Thyroid gland (tissue), 4 donors: Measurements from ENCODE around the gene ATL2. TPM values are rescaled to one million over a fixed set of nuclear protein-coding genes. Genes with fewer than 3 reads are reported as not detected.
A peak's percentile ranks its signal among the peaks of the same experiment; 100 is the strongest.

ENCODE experiments used
- DNase-seq, 2 donors: peaks; one replicate each; pipeline ENCODE4 v3.0.0-alpha.2; 2019
- H3K27ac ChIP-seq, 3 donors: fragments of 200-600 bp; sonication (generic); 1 replicate in 2 of 3; 2 replicates in 1 of 3; pipeline ENCODE4 v1.5.1; 2016 to 2019; ENCODE audit warnings: mild to moderate bottlenecking in 1 of 3, moderate library complexity in 1 of 3
- H3K27me3 ChIP-seq: fragments of 200-600 bp; sonication (generic); one replicate; pipeline ENCODE4 v1.5.1; 2019
- H3K36me3 ChIP-seq, 2 donors: fragments of 200-600 bp; sonication (generic); one replicate each; pipeline ENCODE4 v1.5.1; 2016 to 2019
- H3K4me1 ChIP-seq, 2 donors: fragments of 200-600 bp; sonication (generic); one replicate each; pipeline ENCODE4 v1.5.1; 2017 to 2019
- H3K4me3 ChIP-seq, 3 donors: fragments of 200-600 bp; sonication (generic); replicated peaks in 1 of 3; 1 replicate in 2 of 3; 2 replicates in 1 of 3; pipeline ENCODE4 v1.5.1; 2016; ENCODE audit warnings: mild to moderate bottlenecking in 1 of 3
- H3K9me3 ChIP-seq: fragments of 200-600 bp; sonication (generic); one replicate; pipeline ENCODE4 v1.5.1; 2017
- POLR2A ChIP-seq, 2 donors: fragments of 450-650 bp; IDR thresholded peaks; one replicate each; pipeline ENCODE4 v1.6.1; 2017; ENCODE audit warnings: antibody characterized with exemption in 2 of 2, mild to moderate bottlenecking in 2 of 2, moderate library complexity in 1 of 2
- WGBS, 2 donors: methylation state at CpG; one replicate each; pipeline ENCODE4 v1.1.5; 2017; 5-methylcytosine and 5-hydroxymethylcytosine counted together
- intact Hi-C: fragments of 100-400 bp; cut with DNase I; formaldehyde crosslinking; loops from one replicate; pipeline ENCODE4 v1.15.1; 2023
- total RNA-seq, 4 donors: library from RNA; depleted of rRNA; stranded (reverse); fragments of >200 nt; gene quantifications; one replicate each; pipeline ENCODE4 v1.2.3, GENCODE V29; 2016
- TF ChIP-seq, protein P1 (sequence below), 6 experiments: fragments of 200-600 bp in 3 of 6; fragments of 450-650 bp in 3 of 6; sonication (generic) in 3 of 6; IDR thresholded peaks; one replicate each; pipeline ENCODE4 v1.5.1; 2016 to 2019; ENCODE audit warnings: antibody characterized with exemption in 6 of 6, mild to moderate bottlenecking in 2 of 6, inconsistent platforms in 1 of 6, moderate library complexity in 1 of 6

The ATL2 gene
- total RNA-seq, 4 donors from 2014 or later: 126 to 267 (median 146) TPM

DNA sequence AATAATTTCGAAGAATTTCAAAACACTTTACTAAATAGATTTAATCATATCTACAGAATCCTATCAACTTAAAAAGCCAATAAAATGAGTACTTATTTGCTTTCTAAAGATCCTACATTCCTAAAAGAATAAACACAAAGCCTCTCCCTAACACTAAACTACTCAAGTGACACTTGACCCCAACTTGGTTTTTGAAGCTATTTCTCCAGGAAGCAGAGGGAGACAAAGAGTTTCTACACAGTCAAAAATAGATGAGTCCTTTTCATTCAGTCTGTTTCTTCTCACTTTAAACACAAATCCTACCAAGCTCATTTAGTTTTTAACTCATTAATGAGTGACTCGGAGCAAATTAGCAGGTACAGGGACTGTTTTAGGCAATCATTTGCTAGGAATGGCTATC is 2.1 kb downstream of the ATL2 start:
- Histone ChIP-seq H3K4me3 (peak overlapping the region in 2 of 3 donors; percentile 84 to 91), H3K9me3 (no peaks in the 10 kb centered on the region), H3K36me3 (no peaks in the 10 kb centered on the region), H3K27me3 (no peaks in the 10 kb centered on the region), H3K27ac (peak overlapping the region; percentile 97 to 99 (median 98)), H3K4me1 (peaks cover 32 to 49% of the 10 kb centered on the region in 2 donors)
- WGBS, 2 donors: 27 to 42% methylated on average over 2 of the region's 2 CpGs
- TF ChIP-seq POLR2A (IDR thresholded peaks at IDR 0.05): no peak
- TF ChIP-seq, protein P1, sequence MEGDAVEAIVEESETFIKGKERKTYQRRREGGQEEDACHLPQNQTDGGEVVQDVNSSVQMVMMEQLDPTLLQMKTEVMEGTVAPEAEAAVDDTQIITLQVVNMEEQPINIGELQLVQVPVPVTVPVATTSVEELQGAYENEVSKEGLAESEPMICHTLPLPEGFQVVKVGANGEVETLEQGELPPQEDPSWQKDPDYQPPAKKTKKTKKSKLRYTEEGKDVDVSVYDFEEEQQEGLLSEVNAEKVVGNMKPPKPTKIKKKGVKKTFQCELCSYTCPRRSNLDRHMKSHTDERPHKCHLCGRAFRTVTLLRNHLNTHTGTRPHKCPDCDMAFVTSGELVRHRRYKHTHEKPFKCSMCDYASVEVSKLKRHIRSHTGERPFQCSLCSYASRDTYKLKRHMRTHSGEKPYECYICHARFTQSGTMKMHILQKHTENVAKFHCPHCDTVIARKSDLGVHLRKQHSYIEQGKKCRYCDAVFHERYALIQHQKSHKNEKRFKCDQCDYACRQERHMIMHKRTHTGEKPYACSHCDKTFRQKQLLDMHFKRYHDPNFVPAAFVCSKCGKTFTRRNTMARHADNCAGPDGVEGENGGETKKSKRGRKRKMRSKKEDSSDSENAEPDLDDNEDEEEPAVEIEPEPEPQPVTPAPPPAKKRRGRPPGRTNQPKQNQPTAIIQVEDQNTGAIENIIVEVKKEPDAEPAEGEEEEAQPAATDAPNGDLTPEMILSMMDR (IDR thresholded peaks at IDR 0.05): peak in 2 of 6 experiments; percentile 18 to 34
- no peak for DNase-seq
- intact Hi-C loops: loop anchor here (10.0 kb wide), 1 partner anchor 90 kb away; no protein-coding TSS in a partner anchor

DNA sequence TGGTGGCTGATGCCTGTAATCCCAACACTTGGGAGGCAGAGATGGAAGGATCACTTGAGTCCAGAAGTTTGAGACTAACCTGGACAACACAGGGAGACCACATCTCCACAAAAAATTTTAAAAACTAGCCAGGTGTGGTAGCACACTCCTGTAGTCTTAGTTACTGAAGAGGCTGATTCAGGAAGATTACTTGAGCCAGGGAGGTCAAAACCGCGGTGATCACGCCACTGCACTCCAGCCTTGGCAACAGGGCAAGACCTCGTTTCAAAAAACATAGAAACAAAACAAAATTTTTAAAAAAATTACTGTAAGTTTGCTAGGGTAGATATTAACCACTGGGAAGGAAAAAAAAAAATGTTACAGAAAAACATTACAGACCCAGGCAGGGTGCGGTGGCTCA is 5.8 kb downstream of the ATL2 start:
- Histone ChIP-seq H3K27ac (peak overlapping the region; percentile 69 to 99 (median 69)), H3K9me3 (no peaks in the 10 kb centered on the region), H3K36me3 (no peaks in the 10 kb centered on the region), H3K4me1 (peaks cover 42 to 53% of the 10 kb centered on the region in 2 donors), H3K4me3 (no peak overlapping the region), H3K27me3 (no peaks in the 10 kb centered on the region)
- WGBS, 2 donors: 20 to 43% methylated on average over 5 of the region's 5 CpGs
- intact Hi-C loops: loop anchor here (10.0 kb wide), 1 partner anchor 94 kb away; no protein-coding TSS in a partner anchor
- peak; percentile 69 to 76 for DNase-seq
- TF ChIP-seq POLR2A (IDR thresholded peaks at IDR 0.05): no peak
- TF ChIP-seq, protein P1 (IDR thresholded peaks at IDR 0.05): no peak

DNA sequence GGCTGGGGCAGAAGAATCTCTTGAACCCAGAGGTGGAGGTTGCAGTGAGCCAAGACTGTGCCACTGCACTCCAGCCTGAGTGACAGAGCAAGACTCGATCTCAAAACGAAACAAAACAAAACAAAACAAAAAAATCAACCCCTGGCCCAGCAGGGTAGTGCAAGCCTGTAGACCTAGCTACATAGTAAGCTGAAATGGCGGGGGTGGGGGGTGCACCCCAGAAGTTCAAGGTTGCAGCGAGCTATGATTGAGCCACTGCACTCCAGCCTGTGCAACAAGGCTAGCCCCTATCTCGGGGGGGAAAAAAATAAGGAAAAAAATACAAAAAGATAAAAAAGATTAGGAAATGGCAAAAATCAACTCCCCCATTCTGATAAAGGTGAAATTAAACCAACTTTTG is 6.4 kb downstream of the ATL2 start:
- peak overlapping the region; percentile 55 to 99 (median 69) for H3K27ac ChIP-seq
- DNase-seq: no peak
- TF ChIP-seq POLR2A (IDR thresholded peaks at IDR 0.05): no peak
- TF ChIP-seq, protein P1 (IDR thresholded peaks at IDR 0.05): no peak
- no peaks in the 10 kb centered on the region for H3K27me3 ChIP-seq
- no peak overlapping the region for H3K4me3 ChIP-seq
- intact Hi-C loops: loop anchor here (10.0 kb wide), 1 partner anchor 94 kb away; no protein-coding TSS in a partner anchor
- no peaks in the 10 kb centered on the region for H3K36me3 ChIP-seq
- peaks cover 47 to 57% of the 10 kb centered on the region in 2 donors for H3K4me1 ChIP-seq
- no peaks in the 10 kb centered on the region for H3K9me3 ChIP-seq
- WGBS, 2 donors: 89 to 90% methylated on average over 5 of the region's 5 CpGs

DNA sequence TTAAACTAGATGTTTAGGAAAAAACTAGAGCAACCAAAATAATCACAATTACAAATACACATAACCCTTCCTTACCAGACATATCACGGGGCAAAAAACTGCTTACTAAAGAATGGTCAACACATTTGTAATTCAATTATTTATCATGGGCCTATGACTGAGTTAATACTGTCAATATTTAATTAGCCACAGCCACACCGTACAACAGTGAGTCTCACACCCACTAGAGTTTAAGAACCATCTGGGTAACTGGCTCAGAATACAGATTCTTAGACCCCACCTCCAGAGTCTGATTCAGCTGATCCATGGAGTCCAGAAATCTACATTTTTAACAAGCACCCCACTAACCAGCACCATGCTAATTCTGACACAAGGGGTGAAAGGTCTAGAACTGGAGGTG is 14.8 kb downstream of the ATL2 start:
- H3K27ac ChIP-seq: peak overlapping the region in 1 of 3 donors; percentile 1

DNA sequence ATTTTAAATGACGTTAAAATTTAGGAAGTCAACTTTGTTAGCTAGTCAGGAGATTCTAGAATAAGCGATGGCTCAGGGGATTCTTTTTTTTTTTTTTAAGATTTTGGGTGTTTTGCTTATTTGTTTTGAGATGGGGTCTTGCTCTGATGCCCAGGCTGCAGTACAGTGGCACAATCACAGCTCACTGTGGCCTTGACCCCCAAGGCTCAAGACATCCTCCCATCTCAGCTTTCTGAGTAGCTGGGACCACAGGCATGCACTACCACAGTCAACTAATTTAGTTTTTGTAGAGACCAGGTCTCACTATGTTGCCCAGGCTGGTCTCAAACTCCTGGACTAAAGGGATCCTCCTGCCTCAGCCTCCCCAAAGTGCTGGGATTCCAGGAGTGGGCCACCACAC is 16.9 kb downstream of the ATL2 start:
- Histone ChIP-seq H3K27ac (no peak overlapping the region), H3K4me1 (peaks cover 15 to 19% of the 10 kb centered on the region in 2 donors)

More for the DNA sequence above, 14.8 kb downstream of the ATL2 start:
- Histone ChIP-seq H3K4me3 (no peak overlapping the region), H3K9me3 (no peaks in the 10 kb centered on the region), H3K4me1 (peaks cover 33 to 37% of the 10 kb centered on the region in 2 donors), H3K36me3 (peaks cover 0 to 4% of the 10 kb centered on the region in 2 donors), H3K27me3 (no peaks in the 10 kb centered on the region)
- intact Hi-C loops: no loop called here
- DNase-seq: no peak
- 65 to 72% methylated on average over 2 of the region's 2 CpGs for WGBS, 2 donors
- TF ChIP-seq, protein P1 (IDR thresholded peaks at IDR 0.05): no peak
- TF ChIP-seq POLR2A (IDR thresholded peaks at IDR 0.05): no peak

More for the DNA sequence above, 16.9 kb downstream of the ATL2 start:
- intact Hi-C loops: no loop called here
- no peaks in the 10 kb centered on the region for H3K9me3 ChIP-seq
- H3K4me3 ChIP-seq: no peak overlapping the region
- no peaks in the 10 kb centered on the region for H3K27me3 ChIP-seq
- 72 to 96% methylated on average over 2 of the region's 2 CpGs for WGBS, 2 donors
- no peak for DNase-seq
- peaks cover 0 to 4% of the 10 kb centered on the region in 2 donors for H3K36me3 ChIP-seq
- no peak for TF ChIP-seq POLR2A (IDR thresholded peaks at IDR 0.05)
- TF ChIP-seq, protein P1 (IDR thresholded peaks at IDR 0.05): no peak
